GM19043 (cell line): ENCODE measurements around the gene KDM3B.
A peak's percentile ranks its signal among the peaks of the same experiment; 100 is the strongest.
"Not testable (repeated sequence)": the region's sequence is repeated elsewhere in the genome, so short reads cannot be mapped to it uniquely, and the experiment has no call there.

Experiments
- ATAC-seq: cut with Tn5 transposase; IDR thresholded peaks from one replicate; pipeline ENCODE4 v1.9.1; 2021; ENCODE audit warnings: low read depth; ENCODE audit not compliant: unreplicated experiment

KDM3B gene

DNA sequence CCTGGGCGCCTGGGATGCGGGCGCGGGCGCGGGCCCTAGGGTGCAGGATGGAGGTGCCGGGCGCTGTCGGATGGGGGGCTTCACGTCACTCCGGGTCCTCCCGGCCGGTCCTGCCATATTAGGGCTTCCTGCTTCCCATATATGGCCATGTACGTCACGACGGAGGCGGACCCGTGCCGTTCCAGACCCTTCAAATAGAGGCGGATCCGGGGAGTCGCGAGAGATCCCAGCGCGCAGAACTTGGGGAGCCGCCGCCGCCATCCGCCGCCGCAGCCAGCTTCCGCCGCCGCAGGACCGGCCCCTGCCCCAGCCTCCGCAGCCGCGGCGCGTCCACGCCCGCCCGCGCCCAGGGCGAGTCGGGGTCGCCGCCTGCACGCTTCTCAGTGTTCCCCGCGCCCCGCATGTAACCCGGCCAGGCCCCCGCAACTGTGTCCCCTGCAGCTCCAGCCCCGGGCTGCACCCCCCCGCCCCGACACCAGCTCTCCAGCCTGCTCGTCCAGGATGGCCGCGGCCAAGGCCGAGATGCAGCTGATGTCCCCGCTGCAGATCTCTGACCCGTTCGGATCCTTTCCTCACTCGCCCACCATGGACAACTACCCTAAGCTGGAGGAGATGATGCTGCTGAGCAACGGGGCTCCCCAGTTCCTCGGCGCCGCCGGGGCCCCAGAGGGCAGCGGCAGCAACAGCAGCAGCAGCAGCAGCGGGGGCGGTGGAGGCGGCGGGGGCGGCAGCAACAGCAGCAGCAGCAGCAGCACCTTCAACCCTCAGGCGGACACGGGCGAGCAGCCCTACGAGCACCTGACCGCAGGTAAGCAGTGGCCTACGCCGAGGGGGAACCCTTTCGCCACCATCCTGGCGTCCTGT, 113.0 kb downstream of the KDM3B start, which contains the start of gene EGR1:
EGR1 (plus strand) TSS at position 219 of the 864 bp plus-strand sequence; CDS start at position 502, 283 bp downstream.
- ATAC-seq = peak; percentile 49

DNA sequence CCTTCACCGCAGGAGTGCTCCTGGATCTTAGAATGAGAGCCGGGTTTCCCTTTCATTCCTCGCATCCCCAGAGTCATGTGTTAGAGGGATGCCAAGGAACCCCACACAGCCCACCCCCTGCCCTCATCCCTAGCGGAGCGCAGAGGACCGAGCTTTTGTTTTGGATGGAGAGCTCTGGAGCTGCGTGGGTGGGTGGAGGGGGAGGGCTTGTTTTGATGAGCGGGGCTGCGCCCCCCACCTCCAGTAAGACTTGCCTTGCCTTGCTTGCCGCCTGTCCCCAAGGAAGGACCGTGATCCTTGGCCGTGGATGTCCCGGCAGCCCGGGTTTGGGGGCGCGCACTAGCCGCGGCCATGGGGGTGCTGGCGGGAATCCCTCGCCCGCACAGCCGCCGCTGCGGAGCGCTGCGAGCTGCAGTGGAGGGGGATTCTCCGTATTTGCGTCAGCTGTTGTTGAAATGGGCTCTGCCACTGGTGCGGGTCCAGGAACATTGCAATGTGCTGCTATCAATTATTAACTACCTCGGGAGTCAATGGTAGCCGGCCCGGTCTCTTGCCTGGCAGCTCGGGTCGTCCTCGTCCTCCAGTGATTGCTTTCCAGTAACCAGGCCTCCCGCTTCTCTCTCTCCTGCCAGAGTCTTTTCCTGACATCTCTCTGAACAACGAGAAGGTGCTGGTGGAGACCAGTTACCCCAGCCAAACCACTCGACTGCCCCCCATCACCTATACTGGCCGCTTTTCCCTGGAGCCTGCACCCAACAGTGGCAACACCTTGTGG, 113.8 kb downstream of the KDM3B start:
- ATAC-seq = no peak

DNA sequence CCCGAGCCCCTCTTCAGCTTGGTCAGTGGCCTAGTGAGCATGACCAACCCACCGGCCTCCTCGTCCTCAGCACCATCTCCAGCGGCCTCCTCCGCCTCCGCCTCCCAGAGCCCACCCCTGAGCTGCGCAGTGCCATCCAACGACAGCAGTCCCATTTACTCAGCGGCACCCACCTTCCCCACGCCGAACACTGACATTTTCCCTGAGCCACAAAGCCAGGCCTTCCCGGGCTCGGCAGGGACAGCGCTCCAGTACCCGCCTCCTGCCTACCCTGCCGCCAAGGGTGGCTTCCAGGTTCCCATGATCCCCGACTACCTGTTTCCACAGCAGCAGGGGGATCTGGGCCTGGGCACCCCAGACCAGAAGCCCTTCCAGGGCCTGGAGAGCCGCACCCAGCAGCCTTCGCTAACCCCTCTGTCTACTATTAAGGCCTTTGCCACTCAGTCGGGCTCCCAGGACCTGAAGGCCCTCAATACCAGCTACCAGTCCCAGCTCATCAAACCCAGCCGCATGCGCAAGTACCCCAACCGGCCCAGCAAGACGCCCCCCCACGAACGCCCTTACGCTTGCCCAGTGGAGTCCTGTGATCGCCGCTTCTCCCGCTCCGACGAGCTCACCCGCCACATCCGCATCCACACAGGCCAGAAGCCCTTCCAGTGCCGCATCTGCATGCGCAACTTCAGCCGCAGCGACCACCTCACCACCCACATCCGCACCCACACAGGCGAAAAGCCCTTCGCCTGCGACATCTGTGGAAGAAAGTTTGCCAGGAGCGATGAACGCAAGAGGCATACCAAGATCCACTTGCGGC, 114.6 kb downstream of the KDM3B start:
- ATAC-seq = no peak

DNA sequence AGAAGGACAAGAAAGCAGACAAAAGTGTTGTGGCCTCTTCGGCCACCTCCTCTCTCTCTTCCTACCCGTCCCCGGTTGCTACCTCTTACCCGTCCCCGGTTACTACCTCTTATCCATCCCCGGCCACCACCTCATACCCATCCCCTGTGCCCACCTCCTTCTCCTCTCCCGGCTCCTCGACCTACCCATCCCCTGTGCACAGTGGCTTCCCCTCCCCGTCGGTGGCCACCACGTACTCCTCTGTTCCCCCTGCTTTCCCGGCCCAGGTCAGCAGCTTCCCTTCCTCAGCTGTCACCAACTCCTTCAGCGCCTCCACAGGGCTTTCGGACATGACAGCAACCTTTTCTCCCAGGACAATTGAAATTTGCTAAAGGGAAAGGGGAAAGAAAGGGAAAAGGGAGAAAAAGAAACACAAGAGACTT, 115.2 kb downstream of the KDM3B start:
- ATAC-seq = no peak

DNA sequence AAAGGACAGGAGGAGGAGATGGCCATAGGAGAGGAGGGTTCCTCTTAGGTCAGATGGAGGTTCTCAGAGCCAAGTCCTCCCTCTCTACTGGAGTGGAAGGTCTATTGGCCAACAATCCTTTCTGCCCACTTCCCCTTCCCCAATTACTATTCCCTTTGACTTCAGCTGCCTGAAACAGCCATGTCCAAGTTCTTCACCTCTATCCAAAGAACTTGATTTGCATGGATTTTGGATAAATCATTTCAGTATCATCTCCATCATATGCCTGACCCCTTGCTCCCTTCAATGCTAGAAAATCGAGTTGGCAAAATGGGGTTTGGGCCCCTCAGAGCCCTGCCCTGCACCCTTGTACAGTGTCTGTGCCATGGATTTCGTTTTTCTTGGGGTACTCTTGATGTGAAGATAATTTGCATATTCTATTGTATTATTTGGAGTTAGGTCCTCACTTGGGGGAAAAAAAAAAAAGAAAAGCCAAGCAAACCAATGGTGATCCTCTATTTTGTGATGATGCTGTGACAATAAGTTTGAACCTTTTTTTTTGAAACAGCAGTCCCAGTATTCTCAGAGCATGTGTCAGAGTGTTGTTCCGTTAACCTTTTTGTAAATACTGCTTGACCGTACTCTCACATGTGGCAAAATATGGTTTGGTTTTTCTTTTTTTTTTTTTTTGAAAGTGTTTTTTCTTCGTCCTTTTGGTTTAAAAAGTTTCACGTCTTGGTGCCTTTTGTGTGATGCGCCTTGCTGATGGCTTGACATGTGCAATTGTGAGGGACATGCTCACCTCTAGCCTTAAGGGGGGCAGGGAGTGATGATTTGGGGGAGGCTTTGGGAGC, 115.9 kb downstream of the KDM3B start:
- no peak for ATAC-seq

GRCh38 chr5:138468966-138469539, 116.6 kb downstream of the KDM3B start:
- ATAC-seq = no peak

DNA sequence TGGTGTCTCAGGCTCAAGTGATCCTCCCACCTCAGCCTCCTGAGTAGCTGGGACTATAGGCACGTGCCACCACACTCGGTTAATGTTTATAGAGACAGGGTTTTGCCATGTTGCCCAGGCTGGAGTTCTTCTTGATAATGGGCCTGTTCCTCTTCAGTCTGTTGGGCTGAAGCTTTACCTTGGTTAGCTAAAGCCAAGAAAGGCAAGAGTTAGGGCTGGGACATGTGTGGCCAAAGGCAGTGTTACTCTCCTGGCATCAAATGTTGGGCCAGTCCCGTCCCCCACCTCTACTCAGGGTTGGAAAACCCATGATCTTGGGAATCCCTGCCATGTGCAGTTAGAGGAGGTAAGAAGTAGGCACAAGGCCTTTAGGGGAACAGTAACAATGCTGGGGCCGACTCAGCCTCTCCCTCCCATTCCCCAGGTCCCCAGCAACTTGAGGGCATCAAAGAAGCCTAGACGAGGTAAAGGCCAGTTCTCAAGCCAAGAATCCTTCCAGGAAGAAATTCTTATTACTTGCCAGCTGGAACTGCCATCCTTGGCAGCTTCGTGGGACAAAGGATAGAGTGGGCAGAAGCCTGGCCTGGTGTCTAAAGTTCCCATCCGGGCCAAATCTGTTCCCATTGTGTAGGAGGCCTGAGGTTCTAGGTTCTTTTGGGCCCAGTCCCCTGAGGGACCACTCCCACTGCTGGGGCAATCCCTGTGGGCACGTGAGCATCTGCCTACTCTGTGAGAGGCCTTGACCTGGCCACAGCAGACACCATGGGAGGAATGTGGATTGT, 117.2 kb downstream of the KDM3B start:
- ATAC-seq = no peak

- ATAC-seq = no peak
Observed at GRCh38 chr5:138470322-138471051, 118.0 kb downstream of the KDM3B start.

DNA sequence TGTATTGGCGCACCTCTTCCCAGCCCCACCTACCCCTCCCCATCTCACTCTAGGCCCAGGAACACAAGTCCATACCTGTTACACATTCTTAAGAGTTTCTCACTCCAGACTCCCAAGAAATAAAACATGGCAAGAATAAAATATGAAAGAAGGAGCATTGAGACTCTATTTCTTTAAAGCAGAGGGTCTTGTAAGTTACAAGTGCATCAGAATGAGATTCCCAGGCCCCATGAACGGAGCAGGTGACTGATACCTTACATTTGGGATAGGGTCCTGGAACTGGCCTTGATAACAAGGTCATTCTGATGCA, 118.5 kb downstream of the KDM3B start:
- ATAC-seq = no peak

GRCh38 chr5:138472353-138472752, 119.9 kb downstream of the KDM3B start:
- no peak for ATAC-seq

DNA sequence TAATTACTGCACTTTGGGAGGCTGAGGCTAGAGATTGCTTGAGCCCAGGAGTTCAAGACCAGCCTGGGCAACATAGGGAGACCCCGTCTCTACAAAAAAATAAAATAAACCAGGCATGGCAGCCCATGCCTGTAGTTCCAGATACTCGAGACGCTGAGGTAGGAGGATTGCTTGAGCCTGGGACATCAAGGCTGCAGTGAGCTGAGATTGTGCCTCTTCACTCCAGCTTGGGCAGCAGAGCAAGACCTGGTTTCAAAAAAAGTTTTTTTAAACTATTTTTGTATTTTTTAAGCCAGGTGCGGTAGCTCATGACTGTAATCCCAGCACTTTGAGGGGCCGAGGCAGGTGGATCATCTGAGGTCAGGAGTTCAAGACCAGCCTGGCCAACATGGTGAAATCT, 120.7 kb downstream of the KDM3B start:
- ATAC-seq = not testable (repeated sequence)

- ATAC-seq = no peak
Observed at GRCh38 chr5:138476918-138477317, 124.4 kb downstream of the KDM3B start.

GRCh38 chr5:138482638-138483037, 130.2 kb downstream of the KDM3B start:
- no peak for ATAC-seq
